ENCODE results near the gene DRC7.
A peak's percentile ranks its signal among the peaks of the same experiment; 100 is the strongest.

The DRC7 gene

GRCh38 chr16:57751539-57752202 is 57.1 kb downstream of the DRC7 start:
- DNase-seq (ENCODE audit: low read depth) = no peak

DNA sequence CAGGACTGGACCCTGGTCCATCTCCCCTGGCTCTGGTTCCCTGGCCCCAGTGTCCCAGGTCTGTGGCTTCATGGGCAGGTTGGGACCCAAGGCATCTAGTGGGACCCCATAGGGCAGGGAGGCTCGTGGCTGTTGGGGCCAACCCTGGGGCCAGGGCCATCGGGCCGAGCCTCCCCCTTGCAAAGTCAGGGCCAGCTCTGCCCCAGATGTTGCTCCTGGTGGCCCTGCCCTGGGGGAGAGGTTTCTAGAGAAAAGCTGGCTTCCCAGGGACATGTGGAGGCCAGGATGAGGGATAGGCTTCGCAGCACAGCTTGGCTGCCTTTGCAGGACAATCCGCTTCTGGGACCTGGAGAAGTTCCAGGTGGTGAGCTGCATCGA is 57.6 kb downstream of the DRC7 start:
- no peak for DNase-seq (ENCODE audit: low read depth)

DNA sequence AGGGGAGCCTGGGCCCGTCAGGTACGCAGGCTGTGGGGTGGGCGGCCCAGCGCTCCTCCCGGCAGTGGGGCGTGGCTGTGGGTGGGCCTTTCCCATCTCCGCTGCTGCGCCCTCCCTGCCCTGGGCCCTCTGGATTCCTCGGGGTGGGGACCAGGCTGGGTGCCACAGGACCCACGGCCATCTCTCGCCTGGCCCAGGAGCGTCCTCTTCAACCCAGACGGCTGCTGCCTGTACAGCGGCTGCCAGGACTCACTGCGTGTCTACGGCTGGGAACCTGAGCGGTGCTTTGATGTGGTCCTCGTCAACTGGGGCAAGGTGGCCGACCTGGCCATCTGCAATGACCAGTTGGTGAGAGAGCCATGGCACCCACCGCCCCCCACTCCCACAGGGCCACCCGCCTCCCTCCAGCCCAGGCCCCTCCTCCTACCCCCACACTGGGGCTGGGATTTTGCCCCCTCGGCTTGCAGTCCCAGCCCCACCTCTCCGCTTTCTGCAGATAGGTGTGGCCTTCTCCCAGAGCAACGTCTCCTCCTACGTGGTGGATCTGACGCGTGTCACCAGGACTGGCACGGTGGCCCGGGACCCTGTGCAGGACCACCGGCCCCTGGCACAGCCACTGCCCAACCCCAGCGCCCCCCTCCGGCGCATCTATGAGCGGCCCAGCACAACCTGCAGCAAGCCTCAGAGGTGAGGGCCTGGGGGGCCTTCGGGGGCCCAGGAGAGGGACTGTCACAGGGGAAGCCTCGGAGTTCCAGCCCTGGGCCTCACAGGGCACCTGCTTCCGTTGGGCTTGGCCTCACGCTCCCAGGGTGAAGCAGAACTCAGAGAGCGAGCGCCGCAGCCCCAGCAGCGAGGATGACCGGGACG is 58.2 kb downstream of the DRC7 start:
- no peak for DNase-seq (ENCODE audit: low read depth)

DNA sequence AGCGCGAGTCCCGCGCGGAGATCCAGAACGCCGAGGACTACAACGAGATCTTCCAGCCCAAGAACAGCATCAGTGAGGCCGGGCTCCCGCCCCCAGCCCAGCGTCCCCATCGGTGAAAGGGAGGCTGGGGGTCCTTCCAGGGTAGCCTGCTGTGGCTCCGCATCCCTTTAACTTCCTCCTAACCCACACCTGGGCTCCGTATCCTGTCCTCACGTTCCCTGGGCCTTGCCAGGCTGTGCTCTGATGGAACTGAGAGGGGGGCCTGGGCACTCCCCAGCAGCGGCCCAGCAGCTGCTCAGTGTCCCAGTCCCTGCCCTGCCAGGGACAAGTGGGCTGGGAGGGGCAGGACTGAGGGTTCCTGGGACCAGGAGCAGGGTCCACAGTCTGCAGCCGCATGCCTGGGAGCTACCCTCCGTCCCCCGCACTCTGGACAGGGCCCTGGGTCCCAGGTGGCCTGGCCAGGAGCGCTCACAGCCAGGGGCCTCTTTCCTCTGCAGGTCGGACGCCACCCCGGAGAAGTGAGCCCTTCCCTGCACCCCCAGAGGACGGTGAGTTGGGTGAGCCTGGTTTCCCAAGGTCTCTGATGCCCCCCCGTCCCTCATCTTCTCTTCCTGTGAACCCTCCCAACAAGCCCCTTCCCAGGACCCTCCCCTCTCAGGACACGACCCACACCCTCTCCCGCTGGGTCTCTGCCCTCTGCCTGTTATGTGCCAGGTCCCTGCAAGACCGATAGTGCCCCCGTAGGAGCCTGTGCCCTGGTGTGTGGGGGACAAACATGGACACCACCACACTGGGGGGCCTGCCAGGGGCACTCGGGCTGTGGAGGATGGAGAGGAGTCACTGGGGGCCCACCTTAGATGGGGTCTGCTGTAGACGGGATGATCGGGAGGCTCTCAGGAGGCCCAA is 59.1 kb downstream of the DRC7 start:
- no peak for DNase-seq (ENCODE audit: low read depth)

DNA sequence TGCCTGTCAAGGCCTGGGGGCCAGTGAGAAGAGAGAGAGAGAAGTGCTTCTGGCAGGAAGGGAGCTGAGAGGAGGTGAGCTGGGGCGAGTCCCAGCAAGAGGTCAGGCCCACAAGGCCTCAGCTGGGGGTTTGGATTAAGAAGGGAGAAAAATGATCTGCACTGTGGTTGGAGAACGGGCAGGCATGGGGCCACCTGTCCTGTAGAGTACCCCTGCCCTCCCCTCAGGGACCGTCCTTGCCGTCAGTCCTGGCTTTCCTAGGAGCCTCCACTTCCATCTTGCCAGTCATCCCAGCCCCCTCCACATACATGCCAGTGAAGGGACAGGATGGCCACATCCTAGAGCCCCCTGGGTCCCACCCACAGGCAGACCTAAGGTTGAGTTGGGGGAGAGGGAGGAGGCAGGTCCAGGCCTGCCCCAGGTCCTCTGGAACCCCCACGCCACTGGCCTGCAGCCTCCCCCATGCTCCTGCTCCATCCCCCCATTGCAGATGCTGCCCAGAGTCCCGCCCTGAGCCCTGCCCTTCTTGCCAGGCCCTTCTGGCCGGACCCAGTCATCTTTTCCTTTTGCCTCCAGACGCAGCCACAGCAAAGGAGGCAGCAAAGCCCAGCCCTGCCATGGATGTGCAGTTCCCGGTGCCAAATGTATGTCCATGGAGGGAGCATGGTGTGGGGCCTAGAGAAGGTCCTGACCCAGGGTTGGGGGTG is 59.9 kb downstream of the DRC7 start:
- DNase-seq (ENCODE audit: low read depth) = no peak

DNA sequence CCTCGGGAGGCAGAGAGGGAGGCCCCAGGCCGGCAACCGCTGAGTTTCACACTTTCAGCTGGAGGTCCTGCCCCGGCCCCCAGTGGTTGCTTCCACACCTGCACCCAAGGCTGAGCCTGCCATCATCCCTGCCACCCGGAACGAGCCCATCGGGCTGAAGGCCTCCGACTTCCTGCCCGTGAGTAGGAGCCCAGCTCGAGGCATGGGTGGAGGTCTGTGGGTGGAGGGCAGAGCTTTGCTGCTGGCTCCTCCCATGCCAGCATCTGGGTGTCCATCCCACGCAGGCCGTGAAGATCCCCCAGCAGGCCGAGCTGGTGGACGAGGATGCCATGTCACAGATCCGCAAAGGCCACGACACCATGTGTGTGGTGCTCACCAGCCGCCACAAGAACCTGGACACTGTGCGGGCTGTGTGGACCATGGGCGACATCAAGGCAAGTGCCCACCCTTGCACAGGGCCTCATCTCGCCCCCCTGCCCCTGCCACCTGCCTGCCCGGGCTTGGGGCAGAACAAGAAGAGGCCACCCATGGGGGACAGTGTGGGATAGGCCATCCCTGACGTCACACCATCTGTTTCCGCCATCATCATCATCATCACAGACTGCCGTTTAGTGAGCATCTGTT is 60.6 kb downstream of the DRC7 start:
- DNase-seq (ENCODE audit: low read depth) = no peak

- no peak for DNase-seq (ENCODE audit: low read depth)
These were observed 61.3 kb downstream of the DRC7 start for GRCh38 chr16:57755726-57756423.

- no peak for DNase-seq (ENCODE audit: low read depth)
These were observed 62.1 kb downstream of the DRC7 start for GRCh38 chr16:57756424-57757325.

- peak; percentile 82 for DNase-seq (ENCODE audit: low read depth)
These were observed 62.8 kb downstream of the DRC7 start for GRCh38 chr16:57757326-57757786.

DNA sequence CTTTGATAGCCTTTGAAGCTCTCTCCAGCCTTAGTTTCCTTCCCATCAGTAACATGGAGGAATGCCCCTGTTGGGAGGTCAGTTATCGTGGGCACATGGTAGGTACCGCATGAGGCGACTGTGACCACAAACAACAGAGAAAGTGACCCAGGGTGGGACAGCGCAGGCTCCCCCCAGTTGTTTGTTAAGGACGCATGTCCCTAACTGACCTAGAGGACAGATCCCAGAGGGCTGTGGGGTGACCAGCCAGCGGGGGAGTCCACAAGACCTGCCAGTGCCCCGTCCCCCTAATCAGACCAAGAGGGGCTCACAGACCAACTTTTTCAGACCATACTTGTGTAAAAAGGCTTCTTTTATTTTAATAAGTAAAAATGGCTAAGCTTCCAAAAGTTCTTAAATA is 63.3 kb downstream of the DRC7 start:
- no peak for DNase-seq (ENCODE audit: low read depth)

DNA sequence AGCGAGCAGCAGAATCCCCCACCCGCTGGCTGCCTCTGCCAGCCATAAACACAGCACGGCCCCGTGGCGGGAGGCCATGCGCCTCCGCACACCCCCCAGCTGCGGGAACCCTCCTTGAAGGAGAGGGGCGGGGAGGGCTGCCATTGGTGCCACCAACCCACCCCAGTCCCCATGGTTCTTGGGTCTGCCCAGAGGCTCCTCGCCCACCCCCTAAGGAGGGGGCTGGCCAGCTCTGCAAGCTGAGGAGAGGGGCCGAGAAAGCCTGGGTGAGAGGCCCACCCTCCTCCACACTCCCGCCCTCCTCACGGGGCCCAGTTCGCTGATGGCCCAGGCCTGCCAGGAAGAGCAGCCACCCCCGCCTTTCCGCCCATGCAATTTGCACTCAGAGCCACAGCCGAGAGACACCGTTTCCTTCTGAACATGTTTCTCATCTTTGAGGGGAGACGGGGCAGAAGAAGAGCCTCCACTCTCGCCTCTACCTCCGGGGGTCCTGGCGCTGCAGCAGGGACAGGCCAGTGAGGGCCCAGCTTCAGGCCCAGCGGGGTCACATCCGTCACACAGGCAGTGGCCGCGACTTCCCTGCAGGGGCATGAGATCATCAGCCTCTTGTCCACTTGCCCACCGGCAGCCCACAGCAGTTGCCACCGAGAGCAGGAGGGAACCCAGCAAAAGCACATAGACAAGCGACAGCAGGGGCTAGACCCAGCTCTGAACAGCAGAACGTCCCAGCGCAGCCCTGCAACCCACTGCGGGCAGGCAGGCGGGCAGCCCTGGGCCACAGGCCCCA is 63.9 kb downstream of the DRC7 start:
- DNase-seq (ENCODE audit: low read depth) = no peak

DNA sequence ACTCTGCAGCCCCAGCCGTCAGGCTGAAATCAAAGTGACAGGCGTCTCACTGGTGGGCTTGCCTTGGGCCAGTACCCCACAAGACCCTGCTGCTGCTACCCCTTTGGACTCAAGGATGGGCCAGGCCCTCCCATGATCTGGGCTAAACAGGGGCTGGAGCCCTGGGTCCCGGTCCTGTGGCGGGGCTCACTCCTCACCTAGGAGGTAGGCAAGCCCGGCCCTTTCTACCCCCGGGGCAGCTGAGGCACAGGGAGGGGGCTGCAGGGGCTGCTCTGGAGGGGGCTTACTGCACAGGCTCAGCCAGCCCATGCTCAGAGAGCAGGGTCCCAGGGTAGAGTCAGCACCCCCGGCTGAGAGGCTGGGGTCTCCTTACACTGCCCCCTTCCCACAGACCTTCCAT is 64.5 kb downstream of the DRC7 start:
- DNase-seq (ENCODE audit: low read depth) = no peak

DNA sequence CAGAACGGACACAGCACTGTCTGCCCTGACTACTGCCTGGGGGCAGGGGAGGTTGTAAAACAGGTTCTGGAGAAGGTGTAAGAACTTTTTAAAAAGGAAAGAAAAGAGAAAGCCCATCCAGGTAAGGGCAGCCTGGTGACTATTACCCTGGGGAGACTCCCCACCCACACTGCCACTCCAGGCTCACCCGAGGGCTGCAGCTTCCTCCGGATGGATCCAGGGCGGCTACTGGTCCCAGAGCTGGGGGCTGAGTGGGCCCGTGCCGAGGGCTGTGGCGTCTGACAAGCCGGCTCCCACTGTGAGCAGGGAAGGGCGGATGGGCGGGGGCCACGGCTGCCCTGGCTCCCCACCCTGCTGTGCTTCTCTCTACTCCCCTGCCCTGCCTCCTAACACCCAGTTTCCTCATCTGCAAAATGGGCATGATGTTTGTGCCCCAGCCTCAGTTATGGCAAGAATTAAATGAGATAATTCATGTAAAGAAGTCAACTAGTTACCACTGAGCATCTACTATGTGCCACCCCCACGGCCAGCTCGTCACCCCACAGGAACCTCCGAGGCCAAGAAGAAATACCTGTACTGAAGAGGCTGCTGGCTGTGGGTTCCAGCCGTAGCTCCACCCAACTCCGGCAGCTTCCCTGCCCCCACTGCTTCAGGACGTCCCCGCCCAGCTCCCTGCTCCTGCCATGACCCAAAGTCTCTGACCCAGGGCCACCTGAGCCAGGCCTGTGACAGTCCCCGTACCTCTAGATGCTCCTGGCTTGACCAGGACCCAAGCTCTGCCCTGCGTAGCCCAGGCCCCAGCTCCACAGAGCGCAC is 65.1 kb downstream of the DRC7 start:
- DNase-seq (ENCODE audit: low read depth) = no peak

GRCh38 chr16:57760357-57761160 is 66.0 kb downstream of the DRC7 start:
- DNase-seq (ENCODE audit: low read depth) = no peak

DNA sequence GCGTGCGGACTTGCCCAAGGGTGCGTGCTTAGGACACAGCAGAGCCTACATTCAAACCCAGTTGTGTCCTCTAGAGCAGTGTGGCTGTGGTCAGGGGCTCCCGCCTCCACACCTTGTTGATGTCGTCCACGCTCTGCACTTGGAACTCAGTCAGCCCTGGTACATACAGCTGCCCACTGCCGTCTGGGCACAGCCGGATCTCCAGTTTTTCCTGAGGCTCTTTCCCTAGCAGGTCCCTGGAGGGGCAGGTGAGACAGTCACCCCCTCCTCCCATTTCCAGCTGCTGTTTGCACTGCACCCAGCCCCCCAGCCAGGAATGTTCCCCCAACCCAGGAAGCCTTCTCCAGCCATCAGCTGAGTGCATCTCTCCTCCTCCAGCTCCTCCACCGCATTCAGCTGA is 66.7 kb downstream of the DRC7 start:
- no peak for DNase-seq (ENCODE audit: low read depth)

DNA sequence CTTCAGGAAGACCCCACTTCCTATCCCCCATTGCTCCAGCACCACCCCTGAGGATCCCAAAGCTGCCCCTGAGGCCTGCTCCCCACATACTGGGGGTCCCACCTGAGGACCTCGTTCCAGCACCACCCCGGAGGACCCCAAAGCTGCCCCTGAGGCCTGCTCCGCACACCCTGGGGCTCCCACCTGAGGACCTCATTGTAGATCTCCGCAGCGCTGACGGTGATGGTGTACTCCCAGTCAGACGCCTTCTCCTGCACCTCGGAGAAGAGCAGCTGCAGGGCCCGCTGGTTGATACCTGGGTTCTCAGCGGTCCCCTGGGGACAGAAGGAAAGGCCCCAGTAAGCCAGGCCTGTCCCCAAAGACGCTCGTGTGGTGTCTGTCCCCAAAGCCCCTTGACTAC is 67.4 kb downstream of the DRC7 start:
- DNase-seq (ENCODE audit: low read depth) = no peak

Data from T follicular helper cell (primary cell).